NCI-H2196 treated with DMSO at 0.1 percent for 48 hours (cell line): ENCODE measurements around the gene BEX2.

Experiments
- DNase-seq: peaks from one replicate; lab custom pipeline; 2025; ENCODE audit not compliant: unreplicated experiment; lab: John Stamatoyannopoulos, UW

The BEX2 gene

GRCh38 chrX:103274284-103274683 lies 36.5 kb downstream of the BEX2 start:
- no peak for DNase-seq
